Chondrocyte (in vitro differentiated cells): ENCODE measurements around the gene HHEX. TPM values are rescaled to one million over a fixed set of nuclear protein-coding genes. Genes with fewer than 3 reads are reported as not detected.
"Not testable (repeated sequence)": the region's sequence is repeated elsewhere in the genome, so short reads cannot be mapped to it uniquely, and the experiment has no call there.

Experiments
- DNase-seq: peaks from one replicate; pipeline ENCODE4 v3.0.0; 2021; ENCODE audit warnings: mixed read lengths, low spot score
- H3K27ac Mint-ChIP-seq: one replicate; pipeline ENCODE4 v1.8.0; 2021; ENCODE audit warnings: mild to moderate bottlenecking, moderate library complexity, mixed read lengths; ENCODE audit not compliant: unreplicated experiment
- H3K27me3 Mint-ChIP-seq: 2 replicates; pipeline ENCODE4 v1.8.0; 2021; ENCODE audit warnings: low read depth, mixed read lengths
- H3K36me3 Mint-ChIP-seq: 2 replicates; pipeline ENCODE4 v1.8.0; 2021; ENCODE audit warnings: low read depth, mixed read lengths
- H3K4me1 Mint-ChIP-seq: 2 replicates; pipeline ENCODE4 v1.8.0; 2021; ENCODE audit warnings: low read depth, mild to moderate bottlenecking, mixed read lengths
- H3K4me3 Mint-ChIP-seq: one replicate; pipeline ENCODE4 v1.8.0; 2021; ENCODE audit warnings: mild to moderate bottlenecking, moderate library complexity, mixed read lengths; ENCODE audit not compliant: unreplicated experiment
- H3K9me3 Mint-ChIP-seq: 2 replicates; pipeline ENCODE4 v1.8.0; 2021; ENCODE audit warnings: low read depth, mixed read lengths
- total RNA-seq: library from RNA; stranded (reverse); gene quantifications from 3 replicates; pipeline ENCODE4 v1.2.1, GENCODE V29; 2021
- TF ChIP-seq, protein P1 (sequence below): fragments of 200-600 bp; sonication (generic); IDR thresholded peaks from 2 replicates; pipeline ENCODE4 v1.5.0; 2021; ENCODE audit warnings: antibody characterized with exemption, mild to moderate bottlenecking, moderate library complexity

The HHEX gene
- total RNA-seq, 1 donor from 2014 or later = 0.80 TPM

DNA sequence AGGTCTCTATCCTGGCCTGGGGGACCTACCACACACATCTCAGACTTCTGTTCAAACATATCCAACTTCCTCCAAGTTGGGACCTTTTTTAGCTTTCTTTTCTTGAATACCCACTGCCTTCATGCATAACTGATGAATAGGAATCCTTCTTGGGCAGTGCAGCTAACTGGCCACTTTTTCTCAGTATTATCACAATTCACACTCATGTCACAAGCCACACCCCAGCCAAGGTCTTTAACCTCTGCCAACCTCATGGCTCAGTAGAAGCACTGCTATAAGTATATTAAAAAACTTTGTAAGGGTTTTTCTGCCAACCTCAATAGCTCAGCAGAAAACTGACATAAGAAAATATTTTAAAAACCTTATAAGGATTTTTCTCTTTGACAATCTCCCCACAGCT, 44.5 kb downstream of the HHEX start:
- Mint-ChIP-seq H3K4me1 (no peaks in the 10 kb centered on the region), H3K4me3 (no peak overlapping the region), H3K9me3 (no peaks in the 10 kb centered on the region), H3K27me3 (peaks cover 6% of the 10 kb centered on the region), H3K36me3 (no peaks in the 10 kb centered on the region), H3K27ac (no peak overlapping the region)
- no peak for DNase-seq
- TF ChIP-seq, protein P1, sequence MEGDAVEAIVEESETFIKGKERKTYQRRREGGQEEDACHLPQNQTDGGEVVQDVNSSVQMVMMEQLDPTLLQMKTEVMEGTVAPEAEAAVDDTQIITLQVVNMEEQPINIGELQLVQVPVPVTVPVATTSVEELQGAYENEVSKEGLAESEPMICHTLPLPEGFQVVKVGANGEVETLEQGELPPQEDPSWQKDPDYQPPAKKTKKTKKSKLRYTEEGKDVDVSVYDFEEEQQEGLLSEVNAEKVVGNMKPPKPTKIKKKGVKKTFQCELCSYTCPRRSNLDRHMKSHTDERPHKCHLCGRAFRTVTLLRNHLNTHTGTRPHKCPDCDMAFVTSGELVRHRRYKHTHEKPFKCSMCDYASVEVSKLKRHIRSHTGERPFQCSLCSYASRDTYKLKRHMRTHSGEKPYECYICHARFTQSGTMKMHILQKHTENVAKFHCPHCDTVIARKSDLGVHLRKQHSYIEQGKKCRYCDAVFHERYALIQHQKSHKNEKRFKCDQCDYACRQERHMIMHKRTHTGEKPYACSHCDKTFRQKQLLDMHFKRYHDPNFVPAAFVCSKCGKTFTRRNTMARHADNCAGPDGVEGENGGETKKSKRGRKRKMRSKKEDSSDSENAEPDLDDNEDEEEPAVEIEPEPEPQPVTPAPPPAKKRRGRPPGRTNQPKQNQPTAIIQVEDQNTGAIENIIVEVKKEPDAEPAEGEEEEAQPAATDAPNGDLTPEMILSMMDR = no peak

DNA sequence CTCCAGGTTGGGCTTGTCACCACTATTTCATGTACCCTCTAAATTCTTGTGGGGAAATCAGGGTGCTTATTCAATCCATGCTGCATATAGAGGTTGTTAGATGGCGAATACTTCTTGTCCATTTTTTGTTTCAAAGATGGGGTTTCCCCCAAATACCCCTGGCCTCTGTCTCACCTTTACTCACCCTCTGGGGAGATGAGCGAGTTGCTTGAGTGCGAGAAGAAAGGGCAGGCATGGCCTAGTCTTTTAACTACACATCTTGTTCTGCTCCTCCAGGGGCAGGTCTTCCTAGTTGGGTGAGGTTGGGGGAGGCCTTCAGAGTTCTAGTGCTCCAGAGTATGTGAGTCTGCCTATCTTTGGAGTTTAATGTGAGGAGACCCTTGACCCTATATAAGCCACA, 46.2 kb downstream of the HHEX start:
- H3K4me1 Mint-ChIP-seq = no peaks in the 10 kb centered on the region
- DNase-seq = no peak
- no peaks in the 10 kb centered on the region for H3K36me3 Mint-ChIP-seq
- no peaks in the 10 kb centered on the region for H3K9me3 Mint-ChIP-seq
- H3K27ac Mint-ChIP-seq = no peak overlapping the region
- TF ChIP-seq, protein P1 = no peak
- H3K4me3 Mint-ChIP-seq = no peak overlapping the region
- H3K27me3 Mint-ChIP-seq = peaks cover 13% of the 10 kb centered on the region

DNA sequence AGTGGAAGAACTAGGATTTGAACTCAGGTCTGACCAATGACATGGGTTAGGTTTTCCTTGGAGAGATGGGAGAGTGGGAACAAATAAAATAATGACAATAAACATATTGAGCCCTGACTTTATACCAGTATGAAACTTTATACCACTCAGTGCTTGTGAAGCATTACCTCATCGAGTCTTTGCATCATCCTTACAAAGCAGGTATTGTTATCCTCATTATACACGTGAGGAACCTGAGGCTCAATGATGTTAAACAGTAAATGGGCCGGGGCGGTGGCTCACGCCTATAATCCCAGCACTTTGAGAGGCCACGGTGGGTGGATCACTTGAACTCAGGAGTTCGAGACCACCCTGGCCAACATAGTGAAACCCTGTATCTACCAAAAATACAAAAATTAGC, 47.7 kb downstream of the HHEX start:
- TF ChIP-seq, protein P1 = no peak
- no peaks in the 10 kb centered on the region for H3K9me3 Mint-ChIP-seq
- no peak overlapping the region for H3K4me3 Mint-ChIP-seq
- H3K27me3 Mint-ChIP-seq = peaks cover 16% of the 10 kb centered on the region
- DNase-seq = no peak
- H3K36me3 Mint-ChIP-seq = no peaks in the 10 kb centered on the region
- H3K27ac Mint-ChIP-seq = no peak overlapping the region
- no peaks in the 10 kb centered on the region for H3K4me1 Mint-ChIP-seq

DNA sequence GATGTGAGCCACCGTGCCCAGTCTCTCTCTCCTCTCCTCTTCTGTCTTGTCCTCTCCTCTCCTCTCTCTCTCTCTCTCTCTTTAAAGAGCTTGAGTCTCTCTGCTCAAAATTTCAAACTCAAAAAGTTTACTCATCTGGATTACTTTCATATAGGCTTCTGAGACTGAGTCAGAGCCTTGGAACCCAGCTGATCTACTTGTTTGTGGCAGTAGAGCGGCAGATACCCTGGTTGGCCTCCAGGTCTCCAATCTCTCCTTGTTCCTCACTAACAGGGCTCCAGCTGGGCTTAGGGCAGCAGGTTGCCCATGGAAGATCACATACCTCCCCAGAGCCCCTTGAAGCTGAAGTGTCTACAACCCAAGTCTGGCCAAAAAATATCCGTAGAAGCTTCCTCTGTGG, 51.0 kb downstream of the HHEX start:
- no peaks in the 10 kb centered on the region for H3K4me1 Mint-ChIP-seq
- no peak overlapping the region for H3K4me3 Mint-ChIP-seq
- no peak overlapping the region for H3K27ac Mint-ChIP-seq
- TF ChIP-seq, protein P1 = no peak
- H3K27me3 Mint-ChIP-seq = peaks cover 26% of the 10 kb centered on the region
- no peak for DNase-seq
- H3K36me3 Mint-ChIP-seq = no peaks in the 10 kb centered on the region
- no peaks in the 10 kb centered on the region for H3K9me3 Mint-ChIP-seq

DNA sequence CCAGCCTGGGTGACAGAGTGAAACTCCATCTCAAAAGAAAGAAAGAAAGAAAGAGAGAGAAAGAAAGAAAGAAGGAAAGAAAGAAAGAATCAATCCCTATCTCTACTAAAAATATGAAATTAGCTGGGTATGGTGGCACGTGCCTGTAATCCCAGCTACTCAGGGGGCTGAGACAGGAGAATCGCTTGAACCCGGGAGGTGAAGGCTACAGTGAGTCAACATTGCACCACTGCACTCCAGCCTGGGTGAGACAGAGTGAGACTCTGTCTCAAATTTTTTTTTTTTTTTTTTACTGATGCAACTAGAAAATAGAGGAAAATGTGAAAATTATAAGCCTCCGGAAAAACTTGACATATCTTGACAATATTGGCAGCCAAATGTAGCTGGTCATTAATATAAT, 52.0 kb downstream of the HHEX start:
- not testable (repeated sequence) for H3K9me3 Mint-ChIP-seq, DNase-seq, H3K27ac Mint-ChIP-seq, H3K4me1 Mint-ChIP-seq, H3K36me3 Mint-ChIP-seq, H3K4me3 Mint-ChIP-seq
- H3K27me3 Mint-ChIP-seq = peaks cover 24% of the 10 kb centered on the region

DNA sequence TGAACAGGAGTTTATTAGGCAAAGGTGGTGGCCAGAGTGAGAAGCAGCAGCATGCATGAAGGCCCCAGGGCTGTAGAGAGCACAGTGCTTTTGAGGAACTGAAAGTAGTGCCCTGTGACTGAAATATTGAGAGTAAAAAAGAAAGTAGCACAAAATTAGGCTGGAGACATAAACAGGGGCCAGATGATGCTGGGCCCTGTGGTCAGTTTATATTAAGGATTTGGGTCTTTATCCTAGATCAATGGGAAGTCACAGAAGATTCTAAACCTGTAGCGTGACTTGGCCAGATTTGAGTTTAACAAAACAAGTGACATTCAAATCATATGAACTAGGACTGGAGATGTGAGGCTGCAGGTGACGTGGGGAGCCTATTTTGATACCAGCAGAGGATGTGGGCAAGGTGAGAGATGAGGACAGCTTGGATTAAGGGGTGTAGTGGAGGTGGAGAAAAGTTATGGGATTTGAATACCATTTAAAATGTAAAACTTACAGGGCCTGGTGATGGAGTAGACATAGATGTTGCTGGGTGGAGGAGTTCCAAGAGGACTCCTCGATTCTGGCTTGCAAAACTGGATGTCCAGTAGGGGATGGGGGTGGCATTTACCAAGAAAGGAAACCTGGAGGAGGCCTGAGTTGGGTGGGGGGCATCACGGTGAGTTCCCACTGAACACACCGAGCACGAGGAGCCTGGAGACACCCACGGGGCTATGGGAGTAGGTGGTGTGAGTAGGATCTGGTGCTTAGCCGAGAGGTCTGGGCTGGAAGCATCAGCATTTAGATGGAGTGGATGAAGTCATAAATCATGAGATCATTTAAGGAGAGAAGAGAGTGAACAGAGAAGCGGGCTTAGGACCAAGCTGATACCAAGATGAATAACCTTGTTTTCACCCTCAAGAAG, 52.8 kb downstream of the HHEX start:
- Mint-ChIP-seq H3K4me1 (no peaks in the 10 kb centered on the region), H3K27me3 (peaks cover 24% of the 10 kb centered on the region)

More for the DNA sequence above, 52.8 kb downstream of the HHEX start:
- H3K36me3 Mint-ChIP-seq = no peaks in the 10 kb centered on the region
- TF ChIP-seq, protein P1 = no peak
- H3K27ac Mint-ChIP-seq = no peak overlapping the region
- no peaks in the 10 kb centered on the region for H3K9me3 Mint-ChIP-seq
- H3K4me3 Mint-ChIP-seq = no peak overlapping the region
- DNase-seq = no peak
